ENCODE measurements around the gene ZNF283.
A peak's percentile ranks its signal among the peaks of the same experiment; 100 is the strongest.
"Not testable (repeated sequence)": the region's sequence is repeated elsewhere in the genome, so short reads cannot be mapped to it uniquely, and the experiment has no call there.

Gene ZNF283

GRCh38 chr19:43802216-43802951 lies 24.7 kb upstream of the ZNF283 start, which contains the start of gene LYPD5:
Gene LYPD5, minus strand, starts transcription at chr19:43802447. Its CDS starts 67 bp downstream, at chr19:43802380.
- DNase-seq: no peak

GRCh38 chr19:43804432-43804831 lies 22.7 kb upstream of the ZNF283 start:
- DNase-seq: no peak

GRCh38 chr19:43806401-43806800 lies 20.7 kb upstream of the ZNF283 start:
- DNase-seq: not testable (repeated sequence)

- no peak for DNase-seq
Measured at GRCh38 chr19:43806848-43807247, 20.3 kb upstream of the ZNF283 start.

- no peak for DNase-seq
Measured at GRCh38 chr19:43807651-43808050, 19.5 kb upstream of the ZNF283 start.

- DNase-seq: peak; percentile 85
Measured at GRCh38 chr19:43809762-43810696, 17.1 kb upstream of the ZNF283 start.

- no peak for DNase-seq
Measured at GRCh38 chr19:43811837-43812236, 15.3 kb upstream of the ZNF283 start.

GRCh38 chr19:43812259-43812658 lies 14.9 kb upstream of the ZNF283 start:
- no peak for DNase-seq

GRCh38 chr19:43812688-43813087 lies 14.4 kb upstream of the ZNF283 start:
- DNase-seq: peak; percentile 13

GRCh38 chr19:43814663-43815352 lies 12.3 kb upstream of the ZNF283 start:
- DNase-seq: no peak

GRCh38 chr19:43817454-43817853 lies 9.7 kb upstream of the ZNF283 start:
- not testable (repeated sequence) for DNase-seq

GRCh38 chr19:43818500-43818899 lies 8.6 kb upstream of the ZNF283 start:
- no peak for DNase-seq

- peak; percentile 58 for DNase-seq
Measured at GRCh38 chr19:43820098-43820883, 6.8 kb upstream of the ZNF283 start.

GRCh38 chr19:43820884-43821215 lies 6.3 kb upstream of the ZNF283 start:
- DNase-seq: no peak

- not testable (repeated sequence) for DNase-seq
Measured at GRCh38 chr19:43823856-43824255, 3.3 kb upstream of the ZNF283 start.

- DNase-seq: not testable (repeated sequence)
Measured at GRCh38 chr19:43824572-43824971, 2.5 kb upstream of the ZNF283 start.

- DNase-seq: no peak
Measured at GRCh38 chr19:43839139-43839538, 12.0 kb downstream of the ZNF283 start.

- DNase-seq: peak; percentile 22
Measured at GRCh38 chr19:43842007-43842406, 14.9 kb downstream of the ZNF283 start.

GRCh38 chr19:43847246-43847645 lies 20.1 kb downstream of the ZNF283 start:
- DNase-seq: no peak

- no peak for DNase-seq
Measured at GRCh38 chr19:43847884-43848283, 20.8 kb downstream of the ZNF283 start.

- DNase-seq: no peak
Measured at GRCh38 chr19:43848821-43849220, 21.7 kb downstream of the ZNF283 start.

GRCh38 chr19:43858174-43858573 lies 31.1 kb downstream of the ZNF283 start:
- no peak for DNase-seq

Data from DMS53 (cell line).